Hepatocyte (in vitro differentiated cells): ENCODE data around the gene IRF2. TPM values are rescaled to one million over a fixed set of nuclear protein-coding genes. Genes with fewer than 3 reads are reported as not detected.

Experiments used
- DNase-seq: peaks from one replicate; pipeline ENCODE4 v3.0.0-alpha.2; 2016; ENCODE audit warnings: low spot score
- H2AFZ ChIP-seq: fragments of 200-600 bp; sonication (generic); 2 replicates; pipeline ENCODE4 v1.6.0; 2016; ENCODE audit warnings: antibody characterized with exemption, mild to moderate bottlenecking
- H3K27ac ChIP-seq: fragments of 200-600 bp; sonication (generic); 2 replicates; pipeline ENCODE4 v1.5.1; 2016; ENCODE audit warnings: mild to moderate bottlenecking
- H3K27me3 ChIP-seq: fragments of 200-600 bp; sonication (generic); 2 replicates; pipeline ENCODE4 v1.6.1; 2016
- H3K36me3 ChIP-seq: fragments of 200-600 bp; sonication (generic); replicated peaks from 2 replicates; pipeline ENCODE4 v1.5.1; 2016; ENCODE audit warnings: low read depth; ENCODE audit not compliant: insufficient read depth
- H3K4me1 ChIP-seq: fragments of 200-600 bp; sonication (generic); 2 replicates; pipeline ENCODE4 v1.5.1; 2016; ENCODE audit warnings: mild to moderate bottlenecking, moderate library complexity; ENCODE audit not compliant: insufficient read depth
- H3K4me2 ChIP-seq: fragments of 200-600 bp; sonication (generic); 2 replicates; pipeline ENCODE4 v1.6.0; 2016
- H3K4me3 ChIP-seq: fragments of 200-600 bp; sonication (generic); 2 replicates; pipeline ENCODE4 v1.5.1; 2016; ENCODE audit warnings: mild to moderate bottlenecking
- H3K79me2 ChIP-seq: fragments of 200-600 bp; sonication (generic); 2 replicates; pipeline ENCODE4 v1.6.0; 2017; ENCODE audit warnings: mild to moderate bottlenecking
- H3K9me2 ChIP-seq: fragments of 200-600 bp; sonication (generic); replicated peaks from 2 replicates; pipeline ENCODE4 v1.6.0; 2017; ENCODE audit warnings: mild to moderate bottlenecking; ENCODE audit not compliant: insufficient read depth
- H3K9me3 ChIP-seq: fragments of 200-600 bp; sonication (generic); 2 replicates; pipeline ENCODE4 v1.5.1; 2016; ENCODE audit warnings: low read depth, mild to moderate bottlenecking
- H4K20me1 ChIP-seq: fragments of 200-600 bp; sonication (generic); 2 replicates; pipeline ENCODE4 v1.6.0; 2016; ENCODE audit warnings: mild to moderate bottlenecking; ENCODE audit not compliant: insufficient read depth, poor library complexity, severe bottlenecking
- CTCF ChIP-seq: fragments of 200-600 bp; sonication (generic); IDR thresholded peaks from 2 replicates; pipeline ENCODE4 v1.5.1; 2016; ENCODE audit warnings: antibody characterized with exemption, mild to moderate bottlenecking; ENCODE audit not compliant: poor library complexity
- EZH2 ChIP-seq: fragments of 200-600 bp; sonication (generic); IDR thresholded peaks from 2 replicates; pipeline ENCODE4 v1.6.1; 2016; ENCODE audit warnings: antibody characterized with exemption, mild to moderate bottlenecking, borderline replicate concordance
- EZH2phosphoT487 ChIP-seq: fragments of 200-600 bp; sonication (generic); IDR thresholded peaks from one replicate; pipeline ENCODE4 v1.6.1; 2018; ENCODE audit warnings: antibody characterized with exemption, mild to moderate bottlenecking, low read depth, moderate library complexity; ENCODE audit not compliant: unreplicated experiment, severe bottlenecking
- WGBS: methylation state at CpG from one replicate; pipeline ENCODE4 v1.1.6; 2016; ENCODE audit warnings: low lambda C conversion rate; ENCODE audit errors: missing lambda C conversion rate; 5-methylcytosine and 5-hydroxymethylcytosine counted together
- polyA plus RNA-seq: library from polyadenylated mRNA; unstranded; fragments of >200 nt; fragmentation: Nextera tagmentation; extraction: Ambion mirVana; gene quantifications from 2 replicates; pipeline ENCODE4 v1.2.1, GENCODE V29; 2016
- total RNA-seq: library from RNA; depleted of rRNA; stranded (reverse); fragments of >200 nt; gene quantifications from 2 replicates; pipeline ENCODE4 v1.2.3, GENCODE V29; 2014

IRF2 gene
- total and polyA plus RNA-seq, 2 experiments from 2014 or later: 17.7 to 41.1 TPM

GRCh38 chr4:184373886-184374405, 100.4 kb downstream of the IRF2 start:
- Histone ChIP-seq H2AFZ (no peak overlapping the region), H3K27me3 (no peaks in the 10 kb centered on the region), H4K20me1 (no peaks in the 10 kb centered on the region), H3K36me3 (no peaks in the 10 kb centered on the region), H3K4me2 (no peak overlapping the region), H3K4me3 (no peak overlapping the region), H3K4me1 (peaks cover 7% of the 10 kb centered on the region), H3K9me2 (no peaks in the 10 kb centered on the region), H3K27ac (no peak overlapping the region), H3K79me2 (no peaks in the 10 kb centered on the region), H3K9me3 (no peaks in the 10 kb centered on the region)
- TF ChIP-seq EZH2phosphoT487: no peak
- 85% methylated on average over 2 of the region's 2 CpGs for WGBS
- no peak for DNase-seq

- no peaks in the 10 kb centered on the region for H3K79me2 ChIP-seq
- no peaks in the 10 kb centered on the region for H3K36me3 ChIP-seq
These were observed 103.0 kb downstream of the IRF2 start for GRCh38 chr4:184371390-184371787.

GRCh38 chr4:184370711-184371389, 103.5 kb downstream of the IRF2 start:
- H3K9me2 ChIP-seq: no peaks in the 10 kb centered on the region
- no peak overlapping the region for H3K4me3 ChIP-seq
- H3K27me3 ChIP-seq: no peaks in the 10 kb centered on the region
- H3K9me3 ChIP-seq: no peaks in the 10 kb centered on the region
- no peak overlapping the region for H3K4me2 ChIP-seq
- peak overlapping the region; percentile 56 for H3K27ac ChIP-seq
- no peak overlapping the region for H2AFZ ChIP-seq
- TF ChIP-seq EZH2phosphoT487 (no peak), EZH2 (no peak), CTCF (no peak)
- H3K4me1 ChIP-seq: peaks cover 7% of the 10 kb centered on the region
- no peak for DNase-seq
- H3K36me3 ChIP-seq: no peaks in the 10 kb centered on the region
- H3K79me2 ChIP-seq: no peaks in the 10 kb centered on the region
- WGBS: 82% methylated on average over 8 of the region's 8 CpGs
- no peaks in the 10 kb centered on the region for H4K20me1 ChIP-seq

More at GRCh38 chr4:184371390-184371787, 103.0 kb downstream of the IRF2 start:
- Histone ChIP-seq H4K20me1 (no peaks in the 10 kb centered on the region), H3K27me3 (no peaks in the 10 kb centered on the region), H2AFZ (no peak overlapping the region), H3K9me2 (no peaks in the 10 kb centered on the region), H3K27ac (peak overlapping the region; percentile 56), H3K4me1 (peaks cover 7% of the 10 kb centered on the region), H3K4me3 (no peak overlapping the region), H3K9me3 (no peaks in the 10 kb centered on the region), H3K4me2 (no peak overlapping the region)
- TF ChIP-seq CTCF (no peak), EZH2phosphoT487 (no peak), EZH2 (no peak)
- DNase-seq: no peak
- 86% methylated on average over 12 of the region's 12 CpGs for WGBS

- Histone ChIP-seq H3K4me1 (peaks cover 8% of the 10 kb centered on the region), H3K9me2 (no peaks in the 10 kb centered on the region), H2AFZ (no peak overlapping the region), H3K27me3 (no peaks in the 10 kb centered on the region), H4K20me1 (no peaks in the 10 kb centered on the region), H3K4me2 (no peak overlapping the region), H3K79me2 (no peaks in the 10 kb centered on the region), H3K27ac (peak overlapping the region; percentile 56), H3K36me3 (no peaks in the 10 kb centered on the region), H3K9me3 (no peaks in the 10 kb centered on the region), H3K4me3 (no peak overlapping the region)
- whole genome bisulfite sequencing: 95% methylated on average over 3 of the region's 3 CpGs
- DNase-seq: no peak
- TF ChIP-seq CTCF (no peak), EZH2phosphoT487 (no peak), EZH2 (no peak)
These were observed 104.5 kb downstream of the IRF2 start for GRCh38 chr4:184369871-184370270.
